Measurements from ENCODE around the gene MTMR3.

DNA sequence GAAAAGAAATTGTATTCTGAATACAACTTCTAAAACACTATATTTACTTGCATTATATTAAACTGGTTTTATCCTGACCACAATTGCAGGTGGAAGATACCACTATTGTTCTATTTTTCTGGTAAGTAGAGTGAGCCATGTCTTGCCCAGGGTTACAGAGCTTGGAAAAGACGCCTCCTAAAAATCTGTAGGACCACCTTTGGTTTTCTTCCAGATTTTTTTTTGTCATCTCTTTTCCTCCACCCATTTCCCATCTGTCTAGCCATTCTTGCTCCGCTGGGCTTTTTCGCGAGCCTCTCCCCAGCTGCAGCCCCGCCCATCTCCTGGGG is 294 bp upstream of the MTMR3 start:
- TF ChIP-seq CTCF (IDR thresholded peaks at IDR 0.05) (no peak), EZH2 (IDR thresholded peaks at IDR 0.05) (no peak)

Data from neural progenitor cell (in vitro differentiated cells).